GM19467 (cell line): ENCODE data around the gene RIPOR1.
"Not testable (repeated sequence)": the region's sequence is repeated elsewhere in the genome, so short reads cannot be mapped to it uniquely, and the experiment has no call there.

Source experiments
- ATAC-seq: cut with Tn5 transposase; IDR thresholded peaks from one replicate; pipeline ENCODE4 v1.9.1; 2021; ENCODE audit warnings: mild to moderate bottlenecking, moderate library complexity; ENCODE audit not compliant: unreplicated experiment

The RIPOR1 gene

GRCh38 chr16:67528222-67528869 is at the start of gene RIPOR1:
RIPOR1 (plus strand) TSS chr16:67528829; CDS start chr16:67538447, 9,618 bp downstream.
- ATAC-seq, result no peak

GRCh38 chr16:67480833-67481560 is 47.6 kb upstream of the RIPOR1 start, which contains the start of gene ATP6V0D1:
ATP6V0D1 (minus strand) TSS chr16:67481157; CDS start chr16:67481086, 71 bp downstream.
- peak; percentile 84 for ATAC-seq

- ATAC-seq, result peak; percentile 1
Measured at GRCh38 chr16:67481561-67482232, 46.9 kb upstream of the RIPOR1 start.

GRCh38 chr16:67482233-67482924 is 46.2 kb upstream of the RIPOR1 start:
- no peak for ATAC-seq

- no peak for ATAC-seq
Measured at GRCh38 chr16:67483150-67483549, 45.5 kb upstream of the RIPOR1 start, which contains the start of gene AGRP. AGRP (minus strand) TSS chr16:67483547; CDS start chr16:67483398, 149 bp downstream.

- ATAC-seq, result no peak
Measured at GRCh38 chr16:67483731-67484525, 44.7 kb upstream of the RIPOR1 start.

GRCh38 chr16:67486805-67487204 is 41.8 kb upstream of the RIPOR1 start:
- no peak for ATAC-seq

- ATAC-seq, result not testable (repeated sequence)
Measured at GRCh38 chr16:67487561-67487960, 41.1 kb upstream of the RIPOR1 start.

- no peak for ATAC-seq
Measured at GRCh38 chr16:67489401-67490083, 39.1 kb upstream of the RIPOR1 start.

GRCh38 chr16:67490335-67491096 is 38.1 kb upstream of the RIPOR1 start:
- ATAC-seq, result no peak

- no peak for ATAC-seq
Measured at GRCh38 chr16:67499106-67499505, 29.5 kb upstream of the RIPOR1 start.

GRCh38 chr16:67504031-67505021 is 24.3 kb upstream of the RIPOR1 start:
- no peak for ATAC-seq

- ATAC-seq, result no peak
Measured at GRCh38 chr16:67506468-67506867, 22.2 kb upstream of the RIPOR1 start.

- ATAC-seq, result no peak
Measured at GRCh38 chr16:67509016-67509415, 19.6 kb upstream of the RIPOR1 start.

- ATAC-seq, result not testable (repeated sequence)
Measured at GRCh38 chr16:67513892-67514291, 14.7 kb upstream of the RIPOR1 start.

GRCh38 chr16:67514382-67514828 is 14.2 kb upstream of the RIPOR1 start:
- peak; percentile 62 for ATAC-seq

- ATAC-seq, result no peak
Measured at GRCh38 chr16:67516296-67517154, 12.1 kb upstream of the RIPOR1 start.
